Bronchial epithelial cell (primary cell): Measurements from ENCODE around the gene KISS1. TPM values are rescaled to one million over a fixed set of nuclear protein-coding genes. Genes with fewer than 3 reads are reported as not detected.

Source experiments
- DNase-seq: peaks from one replicate; pipeline ENCODE4 v3.0.0-alpha.2; 2010; ENCODE audit warnings: low read depth
- FAIRE-seq: peaks from 2 replicates; lab custom pipeline; 2011; peaks lifted over from hg19 to GRCh38; lab: Jason Lieb, UNC
- H3K27me3 ChIP-seq: 2 replicates; pipeline ENCODE4 v1.5.1; 2011; ENCODE audit warnings: low read length; ENCODE audit not compliant: control insufficient read depth, insufficient read depth
- H3K36me3 ChIP-seq: 2 replicates; pipeline ENCODE4 v1.5.1; 2011; ENCODE audit warnings: low read length; ENCODE audit not compliant: control insufficient read depth, insufficient read depth
- H3K4me3 ChIP-seq: 2 replicates; pipeline ENCODE4 v1.5.1; 2011; ENCODE audit warnings: mild to moderate bottlenecking, low read depth, low read length, control low read depth
- total RNA-seq: library from RNA; depleted of rRNA; stranded (reverse); fragments of >200 nt; gene quantifications from 2 replicates; pipeline ENCODE4 v1.2.1, GENCODE V29; 2014
- TF ChIP-seq, protein P1 (sequence below): IDR thresholded peaks from 2 replicates; pipeline ENCODE4 v1.5.1; 2011; ENCODE audit warnings: mild to moderate bottlenecking, moderate library complexity, low read length, control low read depth, inconsistent platforms; ENCODE audit not compliant: insufficient read depth, severe bottlenecking

Gene KISS1
- total RNA-seq, 1 donor from 2014 or later, result not detected

DNA sequence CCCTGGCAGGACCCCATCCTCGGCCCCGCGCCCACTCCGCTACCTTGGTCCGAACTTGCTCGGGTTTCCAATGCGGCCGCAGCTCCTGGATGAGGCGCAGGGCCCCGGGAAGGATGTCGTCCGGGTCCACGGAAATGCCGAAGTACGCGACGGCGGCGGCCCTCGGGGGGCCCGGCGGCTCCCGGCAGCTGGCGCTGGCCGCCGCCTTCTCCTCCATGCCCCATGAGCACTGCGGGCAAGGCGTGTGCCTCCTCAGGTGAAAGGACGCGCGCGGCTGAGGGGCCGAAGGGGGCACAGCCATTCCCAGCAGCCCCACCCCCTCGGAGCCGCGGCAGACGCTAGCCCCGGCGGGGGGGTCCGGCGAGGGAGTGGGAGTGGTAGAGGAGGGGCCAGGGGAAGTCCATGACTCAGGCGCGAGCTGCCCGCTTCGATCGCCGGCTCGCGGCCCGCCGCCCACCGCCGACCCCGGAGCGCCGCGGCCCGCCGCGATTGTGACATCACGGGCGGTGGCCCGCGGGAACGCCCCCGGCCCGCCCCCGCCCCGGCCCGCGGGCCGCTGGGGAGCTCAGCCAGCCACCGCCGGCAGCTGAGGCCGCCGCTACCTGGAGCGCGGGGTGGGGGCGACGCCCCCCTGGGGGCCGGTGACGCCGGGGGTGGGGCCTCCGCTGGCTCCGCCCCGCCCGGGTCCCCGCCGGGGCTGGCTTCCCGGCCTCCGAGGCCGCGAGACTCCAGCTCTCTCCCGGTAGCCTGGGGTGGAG, 44.6 kb downstream of the KISS1 start, which contains the start of gene ETNK2:
Gene ETNK2 (minus strand): TSS at position 493 of the 758 bp plus-strand sequence. CDS start 192 bp downstream, at position 301.
- TF ChIP-seq, protein P1, sequence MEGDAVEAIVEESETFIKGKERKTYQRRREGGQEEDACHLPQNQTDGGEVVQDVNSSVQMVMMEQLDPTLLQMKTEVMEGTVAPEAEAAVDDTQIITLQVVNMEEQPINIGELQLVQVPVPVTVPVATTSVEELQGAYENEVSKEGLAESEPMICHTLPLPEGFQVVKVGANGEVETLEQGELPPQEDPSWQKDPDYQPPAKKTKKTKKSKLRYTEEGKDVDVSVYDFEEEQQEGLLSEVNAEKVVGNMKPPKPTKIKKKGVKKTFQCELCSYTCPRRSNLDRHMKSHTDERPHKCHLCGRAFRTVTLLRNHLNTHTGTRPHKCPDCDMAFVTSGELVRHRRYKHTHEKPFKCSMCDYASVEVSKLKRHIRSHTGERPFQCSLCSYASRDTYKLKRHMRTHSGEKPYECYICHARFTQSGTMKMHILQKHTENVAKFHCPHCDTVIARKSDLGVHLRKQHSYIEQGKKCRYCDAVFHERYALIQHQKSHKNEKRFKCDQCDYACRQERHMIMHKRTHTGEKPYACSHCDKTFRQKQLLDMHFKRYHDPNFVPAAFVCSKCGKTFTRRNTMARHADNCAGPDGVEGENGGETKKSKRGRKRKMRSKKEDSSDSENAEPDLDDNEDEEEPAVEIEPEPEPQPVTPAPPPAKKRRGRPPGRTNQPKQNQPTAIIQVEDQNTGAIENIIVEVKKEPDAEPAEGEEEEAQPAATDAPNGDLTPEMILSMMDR, result peak; percentile 0
- Histone ChIP-seq H3K36me3 (no peaks in the 10 kb centered on the region), H3K4me3 (peak within 1 kb of the TSS; percentile 59), H3K27me3 (no peaks in the 10 kb centered on the region)
- FAIRE-seq, result no peak
- DNase-seq, result no peak

DNA sequence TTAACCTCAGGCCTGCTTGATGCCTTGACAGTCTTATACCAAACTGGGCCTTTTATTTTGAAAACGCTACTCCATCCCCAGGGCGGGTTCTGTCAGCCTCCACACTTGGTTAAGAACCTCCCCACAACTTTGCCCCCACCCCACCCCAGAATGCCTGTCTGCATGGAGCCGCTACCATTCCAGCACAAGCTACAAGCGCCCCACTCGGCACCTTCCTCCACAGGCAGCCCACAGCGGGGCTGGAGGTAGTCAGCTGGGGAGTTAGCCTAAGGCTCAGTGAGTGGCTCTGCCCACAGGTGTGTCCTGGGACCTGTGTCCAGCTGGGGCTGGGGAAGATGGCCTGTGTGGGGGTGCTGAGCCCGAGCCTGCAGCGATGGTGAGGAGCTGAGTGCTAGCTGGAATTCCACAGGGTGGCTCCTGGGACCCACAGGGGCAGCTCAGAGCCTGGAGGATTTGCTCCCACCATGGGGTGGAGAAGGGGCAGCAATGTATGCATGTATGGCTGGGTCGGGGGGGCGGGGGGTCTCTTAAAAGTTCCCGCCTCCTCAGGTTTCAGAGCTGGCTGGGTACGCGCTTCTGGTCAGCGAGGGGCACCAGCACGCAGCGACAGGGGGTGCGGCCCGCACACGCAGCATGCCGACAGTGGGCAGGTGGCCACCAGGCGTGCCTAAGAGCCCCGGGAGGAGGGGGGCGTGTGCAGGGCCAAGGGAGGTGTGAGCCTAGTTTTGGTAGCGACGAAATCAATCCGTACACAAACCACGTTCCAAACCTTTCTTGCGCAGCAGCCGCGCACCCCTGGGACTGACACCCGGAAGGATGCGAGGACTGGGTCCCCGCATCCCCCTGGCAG, 45.4 kb downstream of the KISS1 start:
- H3K4me3 ChIP-seq, result peak overlapping the region; percentile 59
- no peaks in the 10 kb centered on the region for H3K36me3 ChIP-seq
- no peak for FAIRE-seq
- TF ChIP-seq, protein P1, result peak; percentile 9
- no peak for DNase-seq
- H3K27me3 ChIP-seq, result no peaks in the 10 kb centered on the region

DNA sequence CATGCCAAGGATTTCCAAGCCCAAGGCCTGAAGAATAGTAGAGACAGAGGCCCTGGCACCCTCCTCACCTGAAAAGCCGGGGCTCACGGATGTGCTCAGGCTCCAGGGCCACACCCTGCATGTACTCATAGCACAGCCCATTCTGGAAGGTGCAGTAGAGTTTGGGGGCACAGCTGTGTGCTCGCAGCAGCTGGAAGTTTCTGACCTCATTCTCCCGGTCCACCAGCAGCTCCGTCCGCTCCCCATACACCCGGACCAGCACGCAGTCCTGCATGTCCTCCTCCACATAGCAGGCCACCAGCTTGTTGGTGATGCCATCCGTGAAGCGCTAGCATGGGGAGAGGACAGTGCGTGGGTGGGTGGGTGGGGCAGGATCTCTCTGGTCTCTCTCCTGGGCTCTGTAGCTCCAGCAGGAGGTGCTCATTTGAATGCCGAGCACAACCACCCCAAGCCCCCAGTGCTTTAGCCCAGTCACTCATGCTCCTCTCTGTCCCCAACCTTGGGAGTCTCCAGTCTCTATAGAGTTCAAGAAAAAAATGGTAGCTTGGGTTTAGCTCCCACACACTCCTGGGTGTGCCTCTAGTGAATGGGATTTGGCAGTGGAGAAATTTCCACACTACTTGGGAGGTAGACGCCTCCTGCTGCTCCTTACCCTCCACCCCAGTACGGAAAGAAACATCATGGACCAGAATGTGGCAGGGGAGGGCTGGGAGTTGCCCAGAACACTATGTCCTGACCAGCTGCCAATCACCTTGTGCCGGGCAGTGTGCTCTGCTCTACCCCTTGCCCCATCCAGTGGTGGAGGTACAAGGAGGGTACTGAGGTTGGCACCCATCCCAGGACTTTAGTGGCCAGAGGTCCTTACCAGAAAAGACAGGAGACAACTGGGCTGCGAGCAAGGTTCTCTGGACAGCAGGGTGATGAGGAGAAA, 46.4 kb downstream of the KISS1 start:
- Histone ChIP-seq H3K36me3 (peaks cover 4% of the 10 kb centered on the region), H3K4me3 (no peak overlapping the region), H3K27me3 (no peaks in the 10 kb centered on the region)
- TF ChIP-seq, protein P1, result no peak
- DNase-seq, result no peak
- FAIRE-seq, result no peak

DNA sequence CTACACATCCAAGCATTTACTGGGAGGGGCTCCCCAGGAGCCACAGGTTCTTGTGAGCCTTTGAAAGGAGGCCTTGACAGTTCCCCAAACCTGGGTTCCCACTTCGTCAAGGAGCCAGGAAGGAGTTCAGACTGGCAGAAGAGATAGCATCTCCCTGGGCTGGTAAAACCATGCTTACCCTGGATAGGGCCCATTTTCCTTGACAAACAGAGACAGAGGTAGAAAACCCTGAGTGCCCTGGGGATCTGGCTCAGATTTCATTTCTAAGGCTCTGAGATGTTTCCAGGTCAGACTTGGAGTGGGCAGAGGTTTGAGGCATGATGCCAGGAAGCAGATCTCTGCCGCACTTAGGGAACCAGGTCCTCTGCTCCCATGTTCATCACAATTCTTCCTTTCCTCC, 47.2 kb downstream of the KISS1 start:
- Histone ChIP-seq H3K4me3 (no peak overlapping the region), H3K36me3 (peaks cover 4% of the 10 kb centered on the region), H3K27me3 (no peaks in the 10 kb centered on the region)
- DNase-seq, result no peak
- FAIRE-seq, result no peak
- TF ChIP-seq, protein P1, result no peak

DNA sequence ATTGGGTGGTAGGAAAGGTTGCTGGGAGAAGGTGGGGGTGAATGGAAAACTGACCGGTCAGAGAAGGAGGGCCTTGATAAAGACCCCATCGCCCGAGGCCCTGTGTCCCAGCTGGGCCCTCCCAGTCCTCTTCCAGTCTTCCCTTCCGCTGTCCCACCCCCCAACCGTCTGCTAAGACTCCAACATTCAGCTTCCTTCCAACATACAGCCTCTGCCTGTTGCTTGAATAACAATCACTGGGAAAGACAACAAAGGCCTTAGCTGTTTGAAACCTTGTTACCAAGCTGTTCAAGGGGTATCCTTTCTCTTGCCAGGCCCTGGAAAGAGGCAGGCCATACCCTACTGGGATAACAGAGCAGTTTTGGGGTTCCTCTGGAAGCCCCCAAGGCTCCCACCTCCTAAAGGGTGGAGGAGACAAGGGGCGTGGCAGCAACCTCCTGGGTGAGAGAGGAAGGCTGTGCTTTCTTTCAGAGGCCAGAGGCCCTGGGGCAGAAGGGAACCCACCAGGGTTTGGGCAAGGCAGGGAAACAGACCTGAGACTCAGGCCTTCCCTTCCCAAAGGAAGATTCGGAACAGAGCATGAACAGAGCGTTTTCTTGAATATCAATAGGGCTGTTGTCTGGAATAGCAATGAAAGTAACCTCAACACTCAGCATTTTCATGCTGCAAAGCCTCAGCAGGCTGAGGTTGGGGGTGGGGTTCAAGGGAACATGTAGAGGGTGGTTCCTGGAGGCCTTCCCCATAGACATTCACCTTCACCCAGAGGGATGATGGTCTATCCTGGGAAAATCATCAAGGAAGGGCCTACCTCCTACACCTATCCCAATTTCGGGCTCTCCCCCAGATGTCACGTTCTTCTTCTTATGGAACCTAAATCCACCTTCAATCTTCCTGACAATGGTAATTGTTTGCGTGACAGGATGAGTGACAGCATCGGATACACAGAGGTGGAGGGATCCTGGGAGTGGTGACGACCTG, 48.6 kb downstream of the KISS1 start:
- FAIRE-seq (peak; percentile 92), DNase-seq (no peak)
- Histone ChIP-seq H3K27me3 (no peaks in the 10 kb centered on the region), H3K36me3 (peaks cover 5% of the 10 kb centered on the region), H3K4me3 (no peak overlapping the region)
- TF ChIP-seq, protein P1, result no peak
